ENCODE results near the gene CHST11. TPM values are rescaled to one million over a fixed set of nuclear protein-coding genes. Genes with fewer than 3 reads are reported as not detected.

CHST11 gene
- total RNA-seq, 1 experiment from 2014 or later: 1.1 TPM

GRCh38 chr12:104482748-104483147 lies 26.0 kb downstream of the CHST11 start:
- Mint-ChIP-seq H3K27me3 (ENCODE audit: unreplicated experiment) (peaks cover 33% of the 10 kb centered on the region), H3K4me3 (ENCODE audit: low read depth, unreplicated experiment) (no peak overlapping the region), H3K27ac (ENCODE audit: unreplicated experiment) (no peak overlapping the region), H3K36me3 (ENCODE audit: insufficient read depth, unreplicated experiment) (no peaks in the 10 kb centered on the region), H3K4me1 (ENCODE audit: low read depth, unreplicated experiment) (peaks cover 9% of the 10 kb centered on the region), H3K9me3 (ENCODE audit: low read depth, unreplicated experiment) (no peaks in the 10 kb centered on the region)
- no peak for TF ChIP-seq CTCF (IDR thresholded peaks at IDR 0.05; ENCODE audit: unreplicated experiment)
- DNase-seq: no peak
- BruUV-seq (replicated peaks): no TSS peak
- CTCF ChIA-PET: no interaction called here
- intact Hi-C loops (cut with micrococcal nuclease; ENCODE audit: unreplicated experiment): no loop called here

GRCh38 chr12:104484079-104484478 lies 27.3 kb downstream of the CHST11 start:
- no peak for TF ChIP-seq CTCF (IDR thresholded peaks at IDR 0.05; ENCODE audit: unreplicated experiment)
- CTCF ChIA-PET: no interaction called here
- Mint-ChIP-seq H3K9me3 (ENCODE audit: low read depth, unreplicated experiment) (no peaks in the 10 kb centered on the region), H3K27ac (ENCODE audit: unreplicated experiment) (no peak overlapping the region), H3K4me3 (ENCODE audit: low read depth, unreplicated experiment) (no peak overlapping the region), H3K36me3 (ENCODE audit: insufficient read depth, unreplicated experiment) (no peaks in the 10 kb centered on the region), H3K4me1 (ENCODE audit: low read depth, unreplicated experiment) (peaks cover 9% of the 10 kb centered on the region), H3K27me3 (ENCODE audit: unreplicated experiment) (peaks cover 33% of the 10 kb centered on the region)
- BruUV-seq (replicated peaks): no TSS peak
- no peak for DNase-seq
- intact Hi-C loops (cut with micrococcal nuclease; ENCODE audit: unreplicated experiment): no loop called here

DNA sequence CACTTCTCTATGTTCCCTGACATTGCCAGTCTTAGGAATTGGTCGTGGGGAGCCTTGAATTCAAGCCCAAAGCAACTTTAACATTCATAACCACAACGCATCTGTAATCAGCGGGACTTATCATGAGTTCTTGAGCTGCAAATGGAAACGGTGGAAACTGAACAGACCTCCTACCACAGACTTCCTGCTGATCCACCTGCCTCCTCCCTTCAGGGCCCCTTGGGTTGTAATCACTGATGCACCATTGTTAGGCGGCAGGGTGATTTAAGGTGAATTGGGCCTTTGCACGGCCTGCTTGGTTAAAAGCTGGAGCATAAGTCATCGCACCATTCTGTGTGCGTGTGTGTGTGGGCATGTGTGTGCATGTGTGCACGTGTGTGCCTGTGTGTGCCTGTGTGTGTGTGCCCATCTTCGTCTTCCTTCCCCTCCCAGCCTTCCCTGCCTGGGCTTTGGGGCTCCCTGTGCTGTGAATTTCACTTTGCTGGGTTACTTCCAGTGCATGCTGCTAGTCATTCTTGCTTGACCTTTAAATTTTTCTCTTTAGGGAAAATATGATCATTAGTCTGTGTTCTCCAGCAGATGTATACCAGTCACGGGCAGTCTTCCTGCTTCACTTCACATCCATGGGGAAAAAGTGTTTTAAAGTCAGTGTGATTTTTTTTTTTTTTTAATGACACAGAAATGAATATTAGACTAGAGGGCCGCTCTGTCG lies 29.1 kb downstream of the CHST11 start:
- intact Hi-C loops (cut with micrococcal nuclease; ENCODE audit: unreplicated experiment): no loop called here
- Mint-ChIP-seq H3K27me3 (ENCODE audit: unreplicated experiment) (peaks cover 38% of the 10 kb centered on the region), H3K36me3 (ENCODE audit: insufficient read depth, unreplicated experiment) (no peaks in the 10 kb centered on the region), H3K4me1 (ENCODE audit: low read depth, unreplicated experiment) (peaks cover 9% of the 10 kb centered on the region), H3K4me3 (ENCODE audit: low read depth, unreplicated experiment) (no peak overlapping the region), H3K9me3 (ENCODE audit: low read depth, unreplicated experiment) (no peaks in the 10 kb centered on the region), H3K27ac (ENCODE audit: unreplicated experiment) (no peak overlapping the region)
- no peak for TF ChIP-seq CTCF (IDR thresholded peaks at IDR 0.05; ENCODE audit: unreplicated experiment)
- CTCF ChIA-PET: interaction anchor here (0.6 kb wide), 1 partner anchor 16 kb away, joined by 4 read pairs; no protein-coding TSS in a partner anchor
- no TSS peak for BruUV-seq (replicated peaks)
- no peak for DNase-seq

DNA sequence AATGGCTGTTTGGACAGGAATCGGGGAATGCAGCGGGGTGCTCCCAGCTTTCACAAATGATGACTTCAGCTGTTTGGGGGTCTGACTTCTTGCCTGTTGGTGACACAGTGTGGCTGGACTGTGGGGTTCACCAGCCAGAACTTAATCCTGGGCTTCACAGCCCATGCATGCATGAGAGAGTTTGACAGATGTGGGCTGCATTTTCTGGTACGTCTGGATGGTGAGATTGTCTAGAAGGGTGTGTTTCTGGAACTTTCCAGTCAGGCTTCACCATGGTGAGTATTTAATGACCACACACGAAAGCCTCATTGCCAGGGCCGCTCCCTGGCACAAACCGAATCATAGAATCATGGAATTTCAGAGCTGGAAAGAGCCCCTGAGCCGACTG lies 29.6 kb downstream of the CHST11 start:
- Mint-ChIP-seq H3K36me3 (ENCODE audit: insufficient read depth, unreplicated experiment) (no peaks in the 10 kb centered on the region), H3K9me3 (ENCODE audit: low read depth, unreplicated experiment) (no peaks in the 10 kb centered on the region), H3K27ac (ENCODE audit: unreplicated experiment) (no peak overlapping the region), H3K27me3 (ENCODE audit: unreplicated experiment) (peaks cover 44% of the 10 kb centered on the region), H3K4me1 (ENCODE audit: low read depth, unreplicated experiment) (peaks cover 9% of the 10 kb centered on the region), H3K4me3 (ENCODE audit: low read depth, unreplicated experiment) (no peak overlapping the region)
- BruUV-seq (replicated peaks): no TSS peak
- CTCF ChIA-PET: interaction anchor here (0.6 kb wide), 1 partner anchor 16 kb away, joined by 4 read pairs; no protein-coding TSS in a partner anchor
- no peak for TF ChIP-seq CTCF (IDR thresholded peaks at IDR 0.05; ENCODE audit: unreplicated experiment)
- no peak for DNase-seq
- intact Hi-C loops (cut with micrococcal nuclease; ENCODE audit: unreplicated experiment): no loop called here
